ENCODE data around the gene EIF2B2. TPM values are rescaled to one million over a fixed set of nuclear protein-coding genes. Genes with fewer than 3 reads are reported as not detected.
A peak's percentile ranks its signal among the peaks of the same experiment; 100 is the strongest.

The EIF2B2 gene
- total RNA-seq, 1 donor from 2014 or later: 37.7 TPM

GRCh38 chr14:74956280-74957072, 46.2 kb upstream of the EIF2B2 start:
- DNase-seq (ENCODE audit: low read depth) (no peak), FAIRE-seq (no peak)
- Histone ChIP-seq H3K9ac (ENCODE audit: low read length) (peak overlapping the region; percentile 75), H3K9me3 (ENCODE audit: insufficient read depth, low read depth, low read length) (no peaks in the 10 kb centered on the region), H4K20me1 (ENCODE audit: insufficient read depth, low read length) (no peaks in the 10 kb centered on the region), H3K27me3 (ENCODE audit: insufficient read depth, low read length) (no peaks in the 10 kb centered on the region), H3K4me3 (ENCODE audit: insufficient read depth, low read depth, low read length) (no peak overlapping the region), H3K36me3 (ENCODE audit: insufficient read depth, low read length) (no peaks in the 10 kb centered on the region), H3K79me2 (ENCODE audit: insufficient read depth, low read length) (peaks cover 10% of the 10 kb centered on the region), H2AFZ (ENCODE audit: low read depth, low read length) (no peak overlapping the region), H3K4me1 (ENCODE audit: insufficient read depth, low read length) (peaks cover 10% of the 10 kb centered on the region), H3K27ac (ENCODE audit: low read depth, low read length) (no peak overlapping the region), H3K4me2 (ENCODE audit: low read length) (no peak overlapping the region)
- H3K36me3 Mint-ChIP-seq (ENCODE audit: low read depth, unreplicated experiment): no peaks in the 10 kb centered on the region
- no peak overlapping the region for H3K27ac Mint-ChIP-seq (ENCODE audit: unreplicated experiment)
- H3K9me3 Mint-ChIP-seq (ENCODE audit: unreplicated experiment): peaks cover 2% of the 10 kb centered on the region
- H3K27me3 Mint-ChIP-seq (ENCODE audit: low read depth, unreplicated experiment): peaks cover 7% of the 10 kb centered on the region
- TF ChIP-seq CTCF (IDR thresholded peaks at IDR 0.05; ENCODE audit: insufficient read depth, low read depth, low read length) (no peak), EZH2 (IDR thresholded peaks at IDR 0.05; ENCODE audit: insufficient read depth, low read length) (no peak)
- peaks cover 9% of the 10 kb centered on the region for H3K4me1 Mint-ChIP-seq (ENCODE audit: low read depth, unreplicated experiment)
- peak overlapping the region; percentile 6 for H3K4me3 Mint-ChIP-seq (ENCODE audit: unreplicated experiment)

- Mint-ChIP-seq H3K36me3 (ENCODE audit: low read depth, unreplicated experiment) (peaks cover 2% of the 10 kb centered on the region), H3K27me3 (ENCODE audit: low read depth, unreplicated experiment) (peaks cover 26% of the 10 kb centered on the region), H3K4me1 (ENCODE audit: low read depth, unreplicated experiment) (peaks cover 7% of the 10 kb centered on the region), H3K4me3 (ENCODE audit: unreplicated experiment) (no peak overlapping the region), H3K27ac (ENCODE audit: unreplicated experiment) (no peak overlapping the region), H3K9me3 (ENCODE audit: unreplicated experiment) (peaks cover 2% of the 10 kb centered on the region)
- Histone ChIP-seq H3K27ac (ENCODE audit: low read depth, low read length) (no peak overlapping the region), H3K27me3 (ENCODE audit: insufficient read depth, low read length) (no peaks in the 10 kb centered on the region), H3K4me1 (ENCODE audit: insufficient read depth, low read length) (peaks cover 1% of the 10 kb centered on the region), H4K20me1 (ENCODE audit: insufficient read depth, low read length) (no peaks in the 10 kb centered on the region), H3K4me2 (ENCODE audit: low read length) (no peak overlapping the region), H3K79me2 (ENCODE audit: insufficient read depth, low read length) (no peaks in the 10 kb centered on the region), H3K4me3 (ENCODE audit: insufficient read depth, low read depth, low read length) (no peak overlapping the region), H3K36me3 (ENCODE audit: insufficient read depth, low read length) (no peaks in the 10 kb centered on the region), H3K9ac (ENCODE audit: low read length) (no peak overlapping the region), H3K9me3 (ENCODE audit: insufficient read depth, low read depth, low read length) (no peaks in the 10 kb centered on the region), H2AFZ (ENCODE audit: low read depth, low read length) (no peak overlapping the region)
- FAIRE-seq (no peak), DNase-seq (ENCODE audit: low read depth) (no peak)
- TF ChIP-seq EZH2 (IDR thresholded peaks at IDR 0.05; ENCODE audit: insufficient read depth, low read length) (no peak), CTCF (IDR thresholded peaks at IDR 0.05; ENCODE audit: insufficient read depth, low read depth, low read length) (no peak)
Measured at GRCh38 chr14:74959596-74960180, 43.0 kb upstream of the EIF2B2 start.

- no peak overlapping the region for H3K27ac ChIP-seq (ENCODE audit: low read depth, low read length)
- H3K4me1 Mint-ChIP-seq (ENCODE audit: low read depth, unreplicated experiment): peaks cover 10% of the 10 kb centered on the region
- H3K4me3 ChIP-seq (ENCODE audit: insufficient read depth, low read depth, low read length): no peak overlapping the region
- H3K9me3 Mint-ChIP-seq (ENCODE audit: unreplicated experiment): peaks cover 4% of the 10 kb centered on the region
- TF ChIP-seq EZH2 (IDR thresholded peaks at IDR 0.05; ENCODE audit: insufficient read depth, low read length) (no peak), CTCF (IDR thresholded peaks at IDR 0.05; ENCODE audit: insufficient read depth, low read depth, low read length) (no peak)
- no peaks in the 10 kb centered on the region for H3K79me2 ChIP-seq (ENCODE audit: insufficient read depth, low read length)
- H3K4me2 ChIP-seq (ENCODE audit: low read length): no peak overlapping the region
- H3K27me3 Mint-ChIP-seq (ENCODE audit: low read depth, unreplicated experiment): peaks cover 27% of the 10 kb centered on the region
- no peaks in the 10 kb centered on the region for H4K20me1 ChIP-seq (ENCODE audit: insufficient read depth, low read length)
- peaks cover 2% of the 10 kb centered on the region for H3K36me3 Mint-ChIP-seq (ENCODE audit: low read depth, unreplicated experiment)
- H3K9me3 ChIP-seq (ENCODE audit: insufficient read depth, low read depth, low read length): no peaks in the 10 kb centered on the region
- H2AFZ ChIP-seq (ENCODE audit: low read depth, low read length): no peak overlapping the region
- DNase-seq (ENCODE audit: low read depth): no peak
- H3K4me1 ChIP-seq (ENCODE audit: insufficient read depth, low read length): peaks cover 11% of the 10 kb centered on the region
- no peak overlapping the region for H3K27ac Mint-ChIP-seq (ENCODE audit: unreplicated experiment)
- H3K4me3 Mint-ChIP-seq (ENCODE audit: unreplicated experiment): no peak overlapping the region
- no peaks in the 10 kb centered on the region for H3K36me3 ChIP-seq (ENCODE audit: insufficient read depth, low read length)
- H3K27me3 ChIP-seq (ENCODE audit: insufficient read depth, low read length): no peaks in the 10 kb centered on the region
- no peak overlapping the region for H3K9ac ChIP-seq (ENCODE audit: low read length)
- no peak for FAIRE-seq
Measured at GRCh38 chr14:74960736-74961135, 42.0 kb upstream of the EIF2B2 start.

All from astrocyte (in vitro differentiated cells and primary cell).